HEK293T (cell line): ENCODE data around the gene EPHA4.

Experiments used
- ARNT ChIP-seq: fragments of 450-650 bp; IDR thresholded peaks from 2 replicates; pipeline ENCODE4 v1.6.1; 2017; ENCODE audit warnings: mild to moderate bottlenecking
- CTBP1 ChIP-seq: fragments of 450-650 bp; IDR thresholded peaks from 2 replicates; pipeline ENCODE4 v1.6.1; 2016; ENCODE audit warnings: borderline replicate concordance
- FOXA1 ChIP-seq: fragments of 450-650 bp; IDR thresholded peaks from 2 replicates; pipeline ENCODE4 v1.6.1; 2016; ENCODE audit warnings: mild to moderate bottlenecking
- FOXK2 ChIP-seq: fragments of 450-650 bp; IDR thresholded peaks from 2 replicates; pipeline ENCODE4 v1.6.1; 2016; ENCODE audit warnings: mild to moderate bottlenecking
- FOXM1 ChIP-seq: fragments of 450-650 bp; IDR thresholded peaks from 2 replicates; pipeline ENCODE4 v1.6.1; 2017; ENCODE audit warnings: mild to moderate bottlenecking, borderline replicate concordance
- L3MBTL2 ChIP-seq: fragments of 450-650 bp; conservative IDR thresholded peaks from 2 replicates; pipeline ENCODE4 v1.6.1; 2016; ENCODE audit warnings: mild to moderate bottlenecking
- LEF1 ChIP-seq: fragments of 450-650 bp; IDR thresholded peaks from 2 replicates; pipeline ENCODE4 v1.6.1; 2017; ENCODE audit warnings: mild to moderate bottlenecking, borderline replicate concordance
- NFRKB ChIP-seq: fragments of 450-650 bp; IDR thresholded peaks from 2 replicates; pipeline ENCODE4 v1.6.1; 2016; ENCODE audit warnings: mild to moderate bottlenecking, moderate library complexity
- SP1 ChIP-seq: fragments of 450-650 bp; IDR thresholded peaks from 2 replicates; pipeline ENCODE4 v1.6.1; 2017
- SUZ12 ChIP-seq: fragments of 450-650 bp; IDR thresholded peaks from 2 replicates; pipeline ENCODE4 v1.6.1; 2016; ENCODE audit warnings: mild to moderate bottlenecking
- TARDBP ChIP-seq: fragments of 450-650 bp; IDR thresholded peaks from 2 replicates; pipeline ENCODE4 v1.6.1; 2016
- ZNF384 ChIP-seq: fragments of 450-650 bp; IDR thresholded peaks from 2 replicates; pipeline ENCODE4 v1.6.1; 2016

DNA sequence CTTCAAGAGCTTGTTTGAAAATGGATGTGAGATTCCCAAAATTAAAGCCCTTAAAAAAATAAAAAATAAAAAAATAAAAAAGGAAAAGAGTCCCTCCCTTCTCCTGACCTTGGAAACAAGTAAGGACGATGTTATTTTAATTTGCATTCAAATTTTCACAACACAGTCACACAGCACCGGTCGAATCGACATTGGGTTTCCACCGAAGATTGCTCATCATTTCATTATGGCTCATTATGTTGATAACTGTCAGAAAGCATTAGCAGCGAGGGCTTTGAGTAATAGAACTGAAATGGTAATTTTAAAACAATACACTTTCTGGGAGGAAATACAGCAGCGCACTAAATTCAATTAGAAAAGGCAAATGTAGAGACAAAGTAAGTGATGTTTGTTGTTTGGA lies 78.7 kb downstream of the EPHA4 start:
- no peak for TF ChIP-seq FOXK2
- no peak for TF ChIP-seq SUZ12
- TF ChIP-seq FOXM1: no peak
- no peak for TF ChIP-seq SP1
- TF ChIP-seq ZNF384: no peak
- no peak for TF ChIP-seq L3MBTL2
- no peak for TF ChIP-seq ARNT
- TF ChIP-seq LEF1: no peak
- TF ChIP-seq NFRKB: no peak
- TF ChIP-seq FOXA1: no peak
- TF ChIP-seq CTBP1: no peak
- no peak for TF ChIP-seq TARDBP
